HG03045 (cell line): ENCODE data around the gene VPS16.

Experiments
- ATAC-seq: cut with Tn5 transposase; IDR thresholded peaks from one replicate; pipeline ENCODE4 v1.9.1; 2021; ENCODE audit warnings: mild to moderate bottlenecking, moderate library complexity; ENCODE audit not compliant: unreplicated experiment

Gene VPS16

DNA sequence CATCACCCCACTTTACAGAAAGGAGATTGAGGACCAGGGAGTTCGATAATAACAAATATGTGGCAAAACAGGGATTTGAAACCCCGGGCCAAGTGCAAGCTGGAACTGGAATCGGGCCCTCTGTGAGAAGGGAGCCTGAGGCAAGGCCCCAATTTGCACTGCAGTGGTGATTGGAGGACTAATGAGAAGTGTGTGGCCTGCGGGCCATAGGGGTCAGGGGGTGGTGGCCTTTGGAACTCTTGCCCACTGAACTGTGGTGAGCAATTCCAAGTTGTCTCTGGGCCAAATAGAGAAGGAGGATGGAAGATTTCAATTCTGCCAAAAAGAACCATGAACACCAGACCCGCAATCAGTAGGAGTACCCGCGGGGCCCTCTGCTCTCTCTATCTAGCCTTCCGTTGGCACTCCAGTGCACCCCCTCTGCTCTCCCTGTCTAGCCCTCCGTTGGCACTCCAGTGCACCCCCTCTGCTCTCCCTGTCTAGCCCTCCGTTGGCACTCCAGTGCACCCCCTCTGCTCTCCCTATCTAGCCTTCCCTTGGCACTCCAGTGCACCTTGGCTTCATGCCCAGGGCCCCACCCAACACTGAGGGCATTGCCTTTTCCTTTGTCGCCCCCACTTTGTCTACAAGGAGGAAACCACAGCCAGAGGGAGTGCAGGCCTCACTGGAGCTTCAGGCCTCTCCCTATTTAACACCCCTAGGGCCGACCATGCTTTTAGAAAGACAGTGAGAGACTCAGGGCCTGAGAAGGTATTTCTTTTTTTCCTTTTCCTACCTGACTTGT, 26.7 kb downstream of the VPS16 start:
- no peak for ATAC-seq

DNA sequence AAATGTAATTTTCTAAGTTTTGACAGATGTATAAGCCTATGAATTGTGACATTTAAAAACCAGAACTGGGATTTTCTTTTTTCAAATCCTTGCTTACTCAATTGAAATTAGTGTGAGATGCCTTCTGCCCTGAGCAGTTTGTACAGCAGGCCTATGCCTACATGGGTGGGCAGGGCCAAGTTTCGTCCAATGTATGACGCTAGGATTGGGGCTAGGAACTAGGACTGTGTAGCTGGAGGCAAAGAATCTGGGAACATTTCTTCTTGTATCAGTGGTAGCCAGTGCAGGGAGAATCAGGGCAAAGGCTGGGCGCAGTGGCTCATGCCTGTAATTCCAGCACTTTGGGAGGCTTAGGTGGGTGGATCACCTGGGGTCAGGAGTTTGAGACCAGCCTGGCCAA, 28.8 kb downstream of the VPS16 start:
- ATAC-seq: no peak

DNA sequence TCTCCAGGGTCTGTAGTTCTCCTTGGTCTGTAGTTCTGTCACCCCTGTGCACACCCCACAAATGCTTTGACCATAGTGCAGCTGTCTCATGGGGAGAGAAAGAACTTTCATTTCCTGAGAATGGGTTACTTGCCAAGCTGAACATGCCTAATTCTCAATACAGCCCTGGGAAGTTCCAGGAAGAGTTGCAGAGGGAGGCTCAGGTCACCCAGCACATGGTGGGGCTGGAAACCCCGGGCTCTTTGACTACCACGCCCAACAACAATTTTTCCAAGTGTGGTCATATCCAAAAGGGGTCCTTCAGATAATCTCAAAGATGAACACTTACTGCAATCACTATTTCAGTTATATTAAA, 30.5 kb downstream of the VPS16 start:
- ATAC-seq: no peak

DNA sequence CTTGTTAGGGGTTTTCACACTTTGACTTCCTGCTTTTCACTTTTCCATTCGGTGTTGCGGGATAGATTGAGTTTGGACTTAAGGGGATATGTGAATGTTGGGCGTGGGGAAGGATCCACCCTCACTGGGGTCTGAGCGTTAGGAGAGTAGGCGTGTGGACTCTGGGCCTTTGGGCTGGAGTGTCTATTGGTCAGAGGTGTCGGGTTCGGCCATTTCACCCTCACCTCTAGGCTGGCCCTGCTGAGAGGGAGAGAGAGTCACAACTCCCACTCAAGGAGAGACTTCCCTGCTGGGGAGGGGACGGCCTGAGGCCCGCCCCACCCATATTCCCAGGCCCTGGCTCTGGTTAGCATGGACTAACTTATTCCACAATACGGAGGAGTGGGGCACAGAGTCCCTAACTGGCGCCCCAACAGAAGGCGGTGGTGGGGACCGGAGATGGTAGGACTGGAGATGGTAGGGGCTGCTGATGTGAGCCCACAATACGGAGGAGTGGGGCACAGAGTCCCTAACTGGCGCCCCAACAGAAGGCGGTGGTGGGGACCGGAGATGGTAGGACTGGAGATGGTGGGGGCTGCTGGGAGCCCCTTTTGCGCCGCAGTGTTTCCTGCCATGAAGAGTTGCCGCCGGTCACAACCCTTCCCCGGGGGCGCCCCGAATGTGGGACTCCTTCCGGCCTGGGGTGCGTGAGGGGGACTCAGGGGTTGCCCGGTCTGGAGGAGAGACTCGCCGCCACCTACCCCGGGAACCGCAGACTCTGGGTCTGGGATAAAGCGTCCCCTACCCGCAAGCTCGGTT, 31.3 kb downstream of the VPS16 start:
- ATAC-seq: no peak

DNA sequence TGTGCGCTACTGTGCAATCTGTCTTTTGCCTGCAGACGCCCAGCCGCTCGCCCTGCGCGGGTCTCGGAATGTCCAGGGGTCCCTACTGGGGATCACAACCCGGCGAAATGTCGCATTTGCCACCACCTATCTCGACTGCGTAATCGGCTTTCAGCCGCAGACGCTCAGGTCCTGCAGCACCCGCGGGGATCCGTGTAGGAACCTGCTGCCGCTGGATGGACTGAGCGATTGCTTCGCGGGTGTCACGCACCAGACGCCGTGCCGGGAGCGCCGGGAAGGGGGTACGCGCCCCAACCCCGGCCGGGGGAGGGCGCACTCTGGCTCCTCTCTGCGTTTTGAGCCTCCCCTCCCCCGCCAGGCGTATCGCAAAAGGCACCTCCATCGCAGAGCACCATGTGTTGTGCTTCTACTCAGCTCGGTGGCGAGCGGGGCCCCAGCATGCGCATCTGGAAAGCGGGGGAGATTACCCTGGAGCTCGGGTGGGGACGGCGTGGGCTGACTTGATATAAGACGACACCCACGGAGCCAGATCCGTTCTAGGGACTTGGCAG, 32.0 kb downstream of the VPS16 start:
- peak; percentile 35 for ATAC-seq

DNA sequence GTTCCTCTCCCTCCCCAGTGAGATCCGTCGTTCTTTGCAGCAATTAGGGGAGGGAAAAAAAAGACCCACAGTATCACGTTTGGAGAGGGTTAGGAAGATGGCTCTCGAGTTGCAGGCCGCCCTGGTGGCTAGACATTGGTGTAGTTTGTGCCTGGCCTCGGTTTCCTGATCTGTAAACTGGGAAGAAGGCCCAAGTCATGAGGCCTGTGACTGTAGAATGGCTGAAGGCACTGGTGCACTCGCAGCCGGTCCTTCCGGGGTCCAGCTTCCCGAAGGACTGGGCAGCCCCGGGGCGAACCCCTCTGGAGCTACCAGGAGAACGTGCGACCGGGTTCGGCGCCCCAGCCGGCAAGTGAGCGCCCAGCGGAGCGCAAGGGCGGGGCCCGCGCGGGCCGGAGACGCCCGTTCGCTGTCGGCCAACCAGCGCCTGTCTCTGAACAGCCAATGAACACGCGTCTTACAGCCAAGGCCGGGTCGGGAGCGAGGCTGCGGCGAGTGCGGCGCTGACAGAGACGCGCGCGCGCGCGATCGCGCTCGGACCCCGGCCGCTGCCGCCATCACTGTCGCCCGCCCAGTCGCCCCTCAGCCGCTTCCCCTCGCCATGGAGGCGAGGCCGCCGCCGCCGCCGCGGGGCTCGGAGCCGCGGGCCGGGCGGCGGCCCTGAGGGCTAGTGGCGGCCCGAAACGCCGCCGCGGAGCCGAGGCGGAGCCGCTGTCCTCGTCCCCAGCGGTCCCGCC, 32.6 kb downstream of the VPS16 start, which contains the start of gene PTPRA:
Gene PTPRA (plus strand): TSS at position 472 of the 737 bp plus-strand sequence. CDS start 90,797 bp downstream, outside the sequence.
- ATAC-seq: peak; percentile 92

DNA sequence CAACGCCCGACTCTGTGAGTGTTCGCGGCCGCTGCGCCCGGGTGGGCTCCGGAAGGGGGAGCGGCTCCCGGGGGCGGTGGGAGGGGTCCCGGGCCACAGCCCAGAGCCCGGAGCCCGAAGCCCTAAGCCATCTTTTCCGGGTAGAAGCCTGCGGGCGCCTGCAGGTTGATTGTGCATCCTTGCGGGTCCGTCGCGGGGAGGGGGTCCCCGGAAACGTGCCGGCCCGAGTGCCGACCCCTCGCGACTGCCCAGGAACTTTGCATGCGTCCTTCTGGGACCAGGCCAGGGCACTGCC, 33.1 kb downstream of the VPS16 start:
- ATAC-seq: peak; percentile 50

DNA sequence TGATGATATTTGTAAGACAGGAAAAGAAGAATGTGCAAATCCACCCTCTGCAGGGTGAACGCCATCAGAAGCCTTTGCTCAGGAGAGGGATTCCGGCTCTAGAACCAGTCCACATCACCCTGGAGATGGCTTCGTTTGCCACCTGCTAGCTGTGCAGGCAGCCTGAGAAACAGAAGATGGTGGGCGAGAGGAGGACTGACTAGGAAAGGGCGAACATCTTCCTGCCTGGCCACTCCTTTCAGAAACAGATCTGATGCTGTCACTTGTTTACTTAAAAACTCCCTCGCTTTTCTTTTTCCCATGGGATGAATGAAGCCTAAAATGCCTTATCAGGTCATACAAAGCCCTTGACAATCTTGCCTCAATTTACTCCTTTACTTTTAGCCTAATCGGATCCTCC, 33.9 kb downstream of the VPS16 start:
- no peak for ATAC-seq

DNA sequence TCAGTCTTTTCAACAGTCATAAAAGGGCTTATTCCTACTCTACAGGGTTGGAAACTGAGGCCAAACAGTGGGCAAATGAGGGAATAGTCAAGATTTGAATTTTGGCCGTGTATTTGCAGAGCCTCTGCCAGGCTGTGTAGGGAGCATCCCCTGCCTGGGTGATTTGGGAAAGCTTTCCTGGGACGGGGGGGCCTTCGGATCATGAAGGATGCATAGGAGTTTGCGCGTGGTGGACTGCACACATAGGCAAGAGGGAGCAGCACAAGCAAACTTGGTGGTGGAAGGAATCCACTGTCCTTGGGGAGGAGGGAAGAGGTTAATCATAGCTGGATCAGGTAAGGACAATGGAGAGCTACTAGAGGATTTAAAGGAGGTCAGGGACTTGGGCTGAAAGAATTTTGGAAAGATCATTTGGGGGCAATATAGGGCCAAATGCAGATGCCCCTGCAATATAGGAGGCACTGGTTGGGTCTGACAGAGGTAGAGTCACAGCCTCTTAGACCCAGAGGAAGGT, 35.2 kb downstream of the VPS16 start:
- no peak for ATAC-seq

DNA sequence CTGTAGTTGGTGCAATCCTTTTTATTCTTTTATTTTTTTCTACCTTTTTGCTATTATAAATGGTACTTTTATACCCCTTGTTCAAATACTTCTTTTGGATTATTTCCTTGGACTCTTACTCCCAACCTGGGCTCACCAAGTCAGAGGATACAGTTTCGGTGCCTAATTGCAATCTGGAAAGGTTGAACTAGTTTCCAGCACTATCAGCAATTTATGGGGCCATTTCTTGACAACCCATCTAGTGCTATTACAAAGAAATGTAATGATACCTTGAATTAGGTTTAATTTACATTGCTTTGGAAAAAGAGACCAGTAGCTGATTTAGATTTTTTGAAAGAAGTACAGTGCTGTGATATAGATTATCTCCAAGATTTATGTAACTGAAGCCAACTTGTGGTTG, 38.0 kb downstream of the VPS16 start:
- no peak for ATAC-seq

DNA sequence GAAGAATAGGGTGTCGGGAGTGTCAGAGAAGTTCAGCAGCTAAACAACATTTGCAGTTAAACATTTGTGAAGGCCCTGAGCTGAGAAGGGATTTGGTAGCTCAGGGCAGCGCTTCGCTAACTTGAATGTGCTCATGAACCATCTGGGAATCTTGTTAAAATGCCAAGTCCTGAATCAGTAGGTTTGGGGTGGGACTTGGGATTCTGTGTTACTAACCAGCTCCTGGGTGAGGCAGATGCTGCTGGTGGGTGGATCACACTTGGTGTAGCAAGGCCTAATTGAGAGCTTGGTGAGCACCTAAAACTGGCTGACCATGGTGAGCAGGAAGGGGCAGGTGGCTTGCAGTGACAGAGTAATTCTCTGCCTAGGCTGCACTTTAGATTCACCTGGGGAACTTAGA, 38.6 kb downstream of the VPS16 start:
- no peak for ATAC-seq

DNA sequence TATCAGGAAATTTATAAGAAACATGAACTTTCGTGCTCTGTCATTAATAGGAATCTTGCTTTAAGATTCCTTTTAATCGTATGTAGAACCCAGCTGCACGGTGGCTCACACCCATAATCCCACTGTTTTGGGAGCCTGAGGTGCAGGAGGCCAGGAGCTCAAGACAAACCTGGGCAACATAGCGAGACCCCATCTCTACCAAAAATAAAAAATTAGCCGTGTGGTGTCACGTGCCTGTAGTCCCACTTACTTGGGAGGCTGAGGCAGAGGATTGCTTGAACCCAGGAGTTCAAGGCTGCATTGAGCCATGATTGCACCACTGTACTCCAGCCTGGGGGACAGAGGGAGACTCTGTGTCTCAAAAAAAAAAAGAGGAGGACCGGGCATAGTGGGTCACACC, 40.1 kb downstream of the VPS16 start:
- no peak for ATAC-seq

DNA sequence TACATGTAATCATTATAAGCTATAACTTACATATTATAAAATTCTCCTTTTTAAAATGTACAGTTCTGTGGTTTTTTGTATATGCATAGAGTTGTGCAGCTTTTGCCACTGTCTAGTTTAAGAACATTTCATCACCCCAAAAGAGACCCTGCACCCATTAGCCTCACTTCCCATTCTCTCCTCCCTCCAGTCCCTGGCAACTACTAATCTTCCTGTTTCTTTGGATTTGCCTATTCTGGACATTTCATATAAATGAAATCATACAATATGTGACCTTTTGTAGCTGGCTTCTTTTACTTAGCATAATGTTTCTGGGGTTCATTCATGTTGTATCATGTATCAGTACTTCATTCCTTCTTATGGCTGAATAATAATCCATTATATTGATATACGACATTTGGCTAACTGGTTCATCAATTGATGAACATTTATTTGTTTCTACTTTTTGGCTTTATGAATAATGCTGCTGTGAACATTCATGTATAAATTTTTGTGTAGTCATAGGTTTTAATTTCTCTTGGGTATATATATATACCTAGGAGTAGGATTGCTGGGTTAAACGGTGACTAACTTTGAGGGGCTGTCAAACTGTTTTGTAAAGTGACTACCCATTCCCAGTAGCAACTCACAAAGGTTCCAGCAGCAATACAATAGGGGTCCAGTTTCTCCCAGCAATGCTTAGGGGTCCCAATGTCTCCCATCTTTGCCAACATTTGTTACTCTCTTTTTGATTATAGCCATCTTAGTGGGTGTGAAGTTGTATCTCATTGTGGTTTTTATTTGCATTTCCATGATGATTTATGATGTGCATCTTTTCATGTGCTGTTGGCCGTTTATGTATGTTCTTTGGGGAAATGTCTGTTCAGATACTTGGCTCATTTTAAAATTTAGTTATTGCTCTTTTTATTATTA, 43.4 kb downstream of the VPS16 start:
- ATAC-seq: no peak

DNA sequence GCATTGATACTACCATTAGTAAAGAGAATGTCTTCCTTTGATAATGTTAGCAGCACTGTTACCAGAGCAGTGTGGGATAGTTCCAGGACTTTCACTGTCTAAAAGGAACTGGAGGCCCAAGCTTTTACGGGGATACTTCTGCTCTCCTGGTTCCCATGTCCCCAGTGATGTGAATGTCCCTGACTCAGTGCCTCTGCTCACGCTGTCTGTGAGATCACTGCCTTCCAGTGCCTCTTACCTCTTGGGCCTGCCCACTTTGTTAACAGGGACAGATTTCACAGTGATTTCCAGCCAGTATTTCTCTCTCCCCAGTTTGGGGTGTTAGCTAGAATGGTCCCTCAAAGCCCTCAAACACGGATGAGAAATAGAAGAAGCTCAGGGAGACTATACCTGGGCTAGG, 47.2 kb downstream of the VPS16 start:
- no peak for ATAC-seq

DNA sequence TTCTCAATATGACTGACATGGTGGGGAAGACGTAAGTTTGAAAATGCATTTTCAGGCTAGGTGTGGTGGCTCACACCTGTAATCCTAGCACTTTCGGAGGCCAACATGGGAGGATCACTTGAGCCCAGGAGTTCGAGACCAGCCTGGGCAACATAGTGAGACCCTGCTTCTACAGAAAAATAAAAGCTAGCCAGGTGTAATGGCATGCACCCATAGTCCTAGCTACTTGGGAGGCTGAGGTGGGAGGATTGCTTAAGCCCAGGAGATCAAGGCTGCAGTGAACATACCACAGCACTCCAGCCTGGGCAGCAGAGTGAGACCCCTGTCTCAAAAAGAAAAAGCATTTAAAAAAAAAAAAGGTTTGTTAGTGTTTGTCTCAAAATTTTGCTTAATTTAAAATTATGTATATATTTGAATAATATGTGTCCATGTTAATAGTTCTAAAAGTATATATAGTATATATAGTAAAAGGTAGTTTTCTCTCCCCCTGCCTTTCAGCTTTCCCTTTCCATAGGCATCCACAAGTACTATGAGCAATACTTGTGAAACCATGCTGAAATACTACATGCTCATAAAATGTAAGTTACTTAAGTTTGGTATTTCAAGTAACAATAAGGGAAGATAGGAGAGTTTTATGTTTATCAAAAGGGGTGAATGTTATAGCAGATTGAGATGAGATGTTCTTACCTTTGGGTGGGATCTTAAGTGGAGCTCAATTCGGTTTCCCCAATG, 47.8 kb downstream of the VPS16 start:
- no peak for ATAC-seq

DNA sequence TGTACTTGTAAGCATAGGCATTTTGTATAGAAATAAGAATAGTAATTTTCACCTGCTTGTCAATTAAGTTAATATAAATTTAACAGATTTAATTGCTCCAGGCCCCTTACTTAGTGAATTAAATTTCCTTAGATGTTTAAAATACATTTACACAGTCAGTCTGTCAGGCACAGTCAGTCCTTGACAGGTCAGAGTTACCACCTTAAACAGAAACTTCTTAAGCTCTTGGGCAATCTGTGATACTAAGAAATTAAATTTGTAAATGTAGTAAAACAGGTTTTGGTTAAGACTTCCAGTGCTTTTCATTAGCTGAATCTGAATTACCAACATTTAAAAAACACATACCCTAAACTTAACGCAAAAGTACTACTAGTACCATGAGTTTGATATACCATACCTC, 48.7 kb downstream of the VPS16 start:
- ATAC-seq: no peak

DNA sequence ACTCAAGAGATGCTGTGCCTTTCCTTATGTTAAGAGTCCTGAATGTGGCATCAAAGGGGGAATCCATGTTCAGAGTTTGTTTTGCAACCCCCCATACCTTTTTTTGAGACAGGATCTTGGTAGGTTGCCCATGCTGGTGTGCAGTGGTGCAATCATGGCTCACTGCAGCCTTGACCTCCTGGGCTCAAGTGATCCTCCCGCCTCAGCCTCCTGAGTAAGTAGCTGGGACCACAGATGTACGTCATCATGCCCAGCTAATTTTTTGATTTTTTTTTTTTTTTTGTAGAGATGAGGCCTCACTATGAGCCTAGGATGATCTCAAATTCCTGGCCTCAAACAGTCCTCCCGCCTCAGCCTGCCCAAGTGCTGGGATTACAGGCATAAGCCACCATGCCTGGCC, 49.3 kb downstream of the VPS16 start:
- ATAC-seq: no peak

DNA sequence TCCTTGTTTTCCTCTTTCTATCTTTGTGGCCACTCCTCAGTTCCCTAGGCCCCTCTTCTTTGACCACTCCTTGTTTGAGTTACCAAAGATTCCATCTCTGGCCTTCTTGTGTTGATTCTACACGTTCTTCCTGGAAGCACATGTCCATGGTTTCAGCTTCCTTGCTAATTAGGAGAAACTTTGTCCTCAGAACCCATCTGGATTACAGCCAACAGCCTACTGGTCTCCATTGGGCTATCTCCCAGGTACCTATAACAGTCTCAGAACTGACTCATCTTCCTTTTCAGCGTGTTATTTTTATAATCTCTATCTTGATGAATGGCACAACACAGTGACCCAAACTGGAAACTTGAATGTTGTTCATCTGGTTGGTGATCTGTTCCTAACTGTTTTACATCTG, 50.2 kb downstream of the VPS16 start:
- ATAC-seq: no peak

DNA sequence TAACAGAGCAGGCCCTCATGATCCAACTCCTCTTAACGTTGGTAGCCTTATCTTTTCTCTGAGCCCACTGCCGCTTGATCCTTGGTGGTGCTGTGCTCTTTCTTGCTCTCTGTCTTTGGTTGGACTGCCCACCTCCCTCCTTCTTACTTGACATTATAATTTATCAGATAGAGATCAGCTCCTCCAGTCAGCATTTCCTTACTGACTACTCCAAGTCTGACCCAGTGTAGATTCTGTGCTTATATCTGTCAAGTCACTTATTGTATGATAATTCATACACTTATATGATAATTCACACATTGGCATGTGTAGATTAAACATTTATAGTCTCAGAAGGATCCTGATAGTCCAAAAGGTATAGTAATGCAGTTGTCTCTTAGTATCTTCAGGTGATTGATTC, 50.8 kb downstream of the VPS16 start:
- ATAC-seq: no peak

DNA sequence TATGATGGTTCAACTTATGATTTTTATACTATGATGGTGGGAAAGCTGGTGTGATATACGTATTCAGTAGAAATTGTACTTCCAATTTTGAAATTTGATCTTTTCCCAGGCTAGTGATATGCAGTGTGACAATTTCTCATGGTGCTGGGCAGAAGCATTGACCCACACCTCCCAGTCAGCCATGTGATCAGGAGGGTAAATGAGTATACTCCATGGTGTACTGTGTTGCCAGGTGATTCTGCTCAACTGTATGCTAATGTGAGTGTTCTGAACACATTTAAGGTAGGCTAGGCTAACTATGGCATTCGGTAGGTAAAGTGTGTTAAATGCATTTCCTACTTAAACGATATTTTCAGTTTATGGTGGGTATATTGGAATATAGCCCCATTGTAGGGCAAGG, 51.8 kb downstream of the VPS16 start:
- no peak for ATAC-seq
